ENCODE measurements around the gene UBXN1. TPM values are rescaled to one million over a fixed set of nuclear protein-coding genes. Genes with fewer than 3 reads are reported as not detected.

The UBXN1 gene
- total RNA-seq, result 100 to 1,000 TPM; 151 to 174 (median 157) TPM

- ATAC-seq, result peak; percentile 86 to 90
- H3K4me1 Mint-ChIP-seq (ENCODE audit: low read depth), result peaks cover 26% of the 10 kb centered on the region
Measured at GRCh38 chr11:62678770-62679696, at the start of gene UBXN1. UBXN1 (minus strand) TSS chr11:62679073; CDS start chr11:62678923, 150 bp downstream.

GRCh38 chr11:62728171-62728988, 49.5 kb upstream of the UBXN1 start, which contains the start of gene TTC9C:
TTC9C (plus strand) TSS chr11:62728486; CDS start chr11:62728849, 363 bp downstream.
- H3K4me1 Mint-ChIP-seq (ENCODE audit: low read depth), result peaks cover 41% of the 10 kb centered on the region

More at GRCh38 chr11:62678770-62679696, at the start of gene UBXN1:
- H3K4me3 Mint-ChIP-seq, result peak within 1 kb of the TSS; percentile 90
- no peaks in the 10 kb centered on the region for H3K9me3 Mint-ChIP-seq
- peaks cover 13% of the 10 kb centered on the region for H3K36me3 Mint-ChIP-seq (ENCODE audit: insufficient read depth)
- H3K27me3 Mint-ChIP-seq (ENCODE audit: low read depth), result no peaks in the 10 kb centered on the region
- DNase-seq, result peak; percentile 78

GRCh38 chr11:62727872-62728170, 48.9 kb upstream of the UBXN1 start:
- ATAC-seq (peak; percentile 55 to 57), DNase-seq (peak; percentile 73)
- peak overlapping the region; percentile 99 for H3K4me3 Mint-ChIP-seq
- H3K36me3 Mint-ChIP-seq (ENCODE audit: insufficient read depth), result peaks cover 31% of the 10 kb centered on the region
- H3K27me3 Mint-ChIP-seq (ENCODE audit: low read depth), result no peaks in the 10 kb centered on the region
- no peaks in the 10 kb centered on the region for H3K9me3 Mint-ChIP-seq
- H3K4me1 Mint-ChIP-seq (ENCODE audit: low read depth), result peaks cover 37% of the 10 kb centered on the region

More at GRCh38 chr11:62728171-62728988, 49.5 kb upstream of the UBXN1 start, which contains the start of gene TTC9C:
- Mint-ChIP-seq H3K9me3 (no peaks in the 10 kb centered on the region), H3K4me3 (peak within 1 kb of the TSS; percentile 99), H3K27me3 (ENCODE audit: low read depth) (no peaks in the 10 kb centered on the region), H3K36me3 (ENCODE audit: insufficient read depth) (peaks cover 31% of the 10 kb centered on the region)
- peak; percentile 29 to 33 for ATAC-seq
- peak; percentile 77 for DNase-seq

GRCh38 chr11:62727165-62727871, 48.4 kb upstream of the UBXN1 start, which contains the start of gene HNRNPUL2:
HNRNPUL2 (minus strand) TSS chr11:62727457; CDS start chr11:62727156, 301 bp downstream.
- Mint-ChIP-seq H3K9me3 (no peaks in the 10 kb centered on the region), H3K4me3 (peak within 1 kb of the TSS; percentile 99), H3K36me3 (ENCODE audit: insufficient read depth) (peaks cover 35% of the 10 kb centered on the region), H3K4me1 (ENCODE audit: low read depth) (peaks cover 41% of the 10 kb centered on the region), H3K27me3 (ENCODE audit: low read depth) (no peaks in the 10 kb centered on the region)
- peak; percentile 97 for DNase-seq
- ATAC-seq, result peak; percentile 82 to 83

- Mint-ChIP-seq H3K4me1 (ENCODE audit: low read depth) (peaks cover 46% of the 10 kb centered on the region), H3K9me3 (no peaks in the 10 kb centered on the region), H3K27me3 (ENCODE audit: low read depth) (no peaks in the 10 kb centered on the region), H3K4me3 (peak overlapping the region; percentile 99), H3K36me3 (ENCODE audit: insufficient read depth) (peaks cover 40% of the 10 kb centered on the region)
- ATAC-seq (peak; percentile 12 to 13), DNase-seq (no peak)
Measured at GRCh38 chr11:62726915-62727164, 48.0 kb upstream of the UBXN1 start.

- H3K36me3 Mint-ChIP-seq (ENCODE audit: insufficient read depth), result peaks cover 43% of the 10 kb centered on the region
- ATAC-seq (no peak), DNase-seq (peak; percentile 19)
- H3K4me1 Mint-ChIP-seq (ENCODE audit: low read depth), result peaks cover 48% of the 10 kb centered on the region
- H3K4me3 Mint-ChIP-seq, result peak overlapping the region; percentile 99
- no peaks in the 10 kb centered on the region for H3K9me3 Mint-ChIP-seq
- no peaks in the 10 kb centered on the region for H3K27me3 Mint-ChIP-seq (ENCODE audit: low read depth)
Measured at GRCh38 chr11:62726156-62726914, 47.5 kb upstream of the UBXN1 start.

- Mint-ChIP-seq H3K9me3 (no peaks in the 10 kb centered on the region), H3K4me1 (ENCODE audit: low read depth) (peaks cover 45% of the 10 kb centered on the region), H3K27me3 (ENCODE audit: low read depth) (no peaks in the 10 kb centered on the region), H3K36me3 (ENCODE audit: insufficient read depth) (peaks cover 48% of the 10 kb centered on the region), H3K4me3 (peak overlapping the region; percentile 99)
- no peak for DNase-seq
- ATAC-seq, result no peak
Measured at GRCh38 chr11:62725646-62726045, 46.8 kb upstream of the UBXN1 start.

GRCh38 chr11:62724171-62724570, 45.3 kb upstream of the UBXN1 start:
- Mint-ChIP-seq H3K4me3 (peak overlapping the region; percentile 99), H3K27me3 (ENCODE audit: low read depth) (no peaks in the 10 kb centered on the region), H3K4me1 (ENCODE audit: low read depth) (peaks cover 41% of the 10 kb centered on the region), H3K9me3 (no peaks in the 10 kb centered on the region), H3K36me3 (ENCODE audit: insufficient read depth) (peaks cover 56% of the 10 kb centered on the region)
- DNase-seq, result no peak
- ATAC-seq, result no peak

- DNase-seq, result no peak
- H3K4me3 Mint-ChIP-seq, result no peak overlapping the region
- no peaks in the 10 kb centered on the region for H3K27me3 Mint-ChIP-seq (ENCODE audit: low read depth)
- H3K36me3 Mint-ChIP-seq (ENCODE audit: insufficient read depth), result peaks cover 66% of the 10 kb centered on the region
- H3K4me1 Mint-ChIP-seq (ENCODE audit: low read depth), result peaks cover 45% of the 10 kb centered on the region
- no peak for ATAC-seq
- H3K9me3 Mint-ChIP-seq, result no peaks in the 10 kb centered on the region
Measured at GRCh38 chr11:62721994-62722393, 43.1 kb upstream of the UBXN1 start.

- H3K9me3 Mint-ChIP-seq, result no peaks in the 10 kb centered on the region
- peak in 1 of 2 donors; percentile 18 for ATAC-seq
- H3K36me3 Mint-ChIP-seq (ENCODE audit: insufficient read depth), result peaks cover 71% of the 10 kb centered on the region
- DNase-seq, result no peak
- no peaks in the 10 kb centered on the region for H3K27me3 Mint-ChIP-seq (ENCODE audit: low read depth)
- peaks cover 40% of the 10 kb centered on the region for H3K4me1 Mint-ChIP-seq (ENCODE audit: low read depth)
- H3K4me3 Mint-ChIP-seq, result no peak overlapping the region
Measured at GRCh38 chr11:62719302-62719978, 40.6 kb upstream of the UBXN1 start.

GRCh38 chr11:62716816-62717215, 37.9 kb upstream of the UBXN1 start:
- H3K4me3 Mint-ChIP-seq, result no peak overlapping the region
- ATAC-seq, result no peak
- DNase-seq, result no peak
- peaks cover 39% of the 10 kb centered on the region for H3K4me1 Mint-ChIP-seq (ENCODE audit: low read depth)
- H3K9me3 Mint-ChIP-seq, result no peaks in the 10 kb centered on the region
- peaks cover 61% of the 10 kb centered on the region for H3K36me3 Mint-ChIP-seq (ENCODE audit: insufficient read depth)
- no peaks in the 10 kb centered on the region for H3K27me3 Mint-ChIP-seq (ENCODE audit: low read depth)

- peaks cover 35% of the 10 kb centered on the region for H3K4me1 Mint-ChIP-seq (ENCODE audit: low read depth)
- H3K36me3 Mint-ChIP-seq (ENCODE audit: insufficient read depth), result peaks cover 58% of the 10 kb centered on the region
- ATAC-seq, result no peak
- H3K27me3 Mint-ChIP-seq (ENCODE audit: low read depth), result no peaks in the 10 kb centered on the region
- H3K9me3 Mint-ChIP-seq, result no peaks in the 10 kb centered on the region
- DNase-seq, result no peak
- no peak overlapping the region for H3K4me3 Mint-ChIP-seq
Measured at GRCh38 chr11:62716206-62716605, 37.3 kb upstream of the UBXN1 start.
